Subcutaneous adipose tissue (tissue), 4 donors: ENCODE data around the gene RBM20. TPM values are rescaled to one million over a fixed set of nuclear protein-coding genes. Genes with fewer than 3 reads are reported as not detected.

Experiments used
- CTCF ChIP-seq: fragments of 450-650 bp; IDR thresholded peaks from one replicate; pipeline ENCODE4 v1.5.1; 2016; ENCODE audit warnings: low read depth, mild to moderate bottlenecking, control low read depth, antibody characterized with exemption, moderate library complexity
- total RNA-seq, 4 donors: library from RNA; depleted of rRNA; stranded (reverse); fragments of >200 nt; gene quantifications; one replicate each; pipeline ENCODE4 v1.1.0, GENCODE V29; 2016

The RBM20 gene
- 10 to 100 TPM in 1 of 4 donors, 1 to 10 TPM in 2, under 1 TPM in 1; 0.88 to 10.3 (median 3.5) TPM for total RNA-seq

GRCh38 chr10:110643653-110644597 lies at the start of gene RBM20:
TSS of gene RBM20 (plus strand) at chr10:110644336. CDS start at chr10:110644455, 119 bp downstream.
- TF ChIP-seq CTCF: no peak

- no peak for TF ChIP-seq CTCF
Measured at GRCh38 chr10:110597476-110597875, 46.7 kb upstream of the RBM20 start.

- no peak for TF ChIP-seq CTCF
Measured at GRCh38 chr10:110600487-110601101, 43.5 kb upstream of the RBM20 start.

GRCh38 chr10:110601581-110601980 lies 42.6 kb upstream of the RBM20 start:
- no peak for TF ChIP-seq CTCF

- TF ChIP-seq CTCF: no peak
Measured at GRCh38 chr10:110608087-110608486, 36.0 kb upstream of the RBM20 start.

- TF ChIP-seq CTCF: no peak
Measured at GRCh38 chr10:110609605-110610004, 34.5 kb upstream of the RBM20 start.

- TF ChIP-seq CTCF: no peak
Measured at GRCh38 chr10:110610308-110610774, 33.8 kb upstream of the RBM20 start.
